Prostate gland (tissue), 2 donors: ENCODE measurements around the gene MT1B. TPM values are rescaled to one million over a fixed set of nuclear protein-coding genes. Genes with fewer than 3 reads are reported as not detected.

Experiments used
- DNase-seq: peaks from one replicate; pipeline ENCODE4 v3.0.0-alpha.2; 2019; ENCODE audit warnings: low spot score
- H3K27ac ChIP-seq, 2 donors: fragments of 200-600 bp; sonication (generic); 2 replicates each; pipeline ENCODE4 v1.5.1; 2017 to 2019
- H3K27me3 ChIP-seq: fragments of 200-600 bp; sonication (generic); replicated peaks from 2 replicates; pipeline ENCODE4 v1.5.1; 2019; ENCODE audit not compliant: insufficient read depth
- H3K36me3 ChIP-seq, 2 donors: fragments of 200-600 bp; sonication (generic); 1 replicate in 1 of 2; 2 replicates in 1 of 2; pipeline versions ENCODE4 v1.5.1 to v1.8.1; 2017 to 2019
- H3K4me1 ChIP-seq: fragments of 200-600 bp; sonication (generic); replicated peaks from 2 replicates; pipeline ENCODE4 v1.5.1; 2019
- H3K4me3 ChIP-seq, 2 donors: fragments of 200-600 bp; sonication (generic); 2 replicates each; pipeline ENCODE4 v1.5.1; 2017 to 2019
- H3K9me3 ChIP-seq: fragments of 200-600 bp; sonication (generic); 2 replicates; pipeline ENCODE4 v1.5.1; 2017
- POLR2A ChIP-seq: fragments of 450-650 bp; IDR thresholded peaks from one replicate; pipeline ENCODE4 v1.6.1; 2016; ENCODE audit warnings: antibody characterized with exemption, mild to moderate bottlenecking
- POLR2AphosphoS5 ChIP-seq: sonication (generic); formaldehyde crosslinking; IDR thresholded peaks from one replicate; pipeline ENCODE4 v1.6.1; 2017; ENCODE audit warnings: antibody characterized with exemption
- WGBS: methylation state at CpG from one replicate; pipeline ENCODE4 v1.1.5; 2018; 5-methylcytosine and 5-hydroxymethylcytosine counted together
- intact Hi-C: fragments of 100-400 bp; cut with DNase I; formaldehyde crosslinking; loops from one replicate; pipeline ENCODE4 v1.14.2; 2022
- total RNA-seq, 2 donors: library from RNA; depleted of rRNA; stranded (reverse); fragments of >200 nt; gene quantifications; one replicate each; pipeline ENCODE4 v1.1.0, GENCODE V29; 2016
- TF ChIP-seq, protein P1 (sequence below), 4 experiments: fragments of 200-600 bp in 2 of 4; fragments of 450-650 bp in 2 of 4; sonication (generic) in 2 of 4; IDR thresholded peaks; 1 replicate in 3 of 4; 2 replicates in 1 of 4; pipeline ENCODE4 v1.5.1; 2016 to 2019; ENCODE audit warnings: antibody characterized with exemption in 4 of 4, mild to moderate bottlenecking in 2 of 4, moderate library complexity in 2 of 4

The MT1B gene
- total RNA-seq, 2 donors from 2014 or later: not detected

DNA sequence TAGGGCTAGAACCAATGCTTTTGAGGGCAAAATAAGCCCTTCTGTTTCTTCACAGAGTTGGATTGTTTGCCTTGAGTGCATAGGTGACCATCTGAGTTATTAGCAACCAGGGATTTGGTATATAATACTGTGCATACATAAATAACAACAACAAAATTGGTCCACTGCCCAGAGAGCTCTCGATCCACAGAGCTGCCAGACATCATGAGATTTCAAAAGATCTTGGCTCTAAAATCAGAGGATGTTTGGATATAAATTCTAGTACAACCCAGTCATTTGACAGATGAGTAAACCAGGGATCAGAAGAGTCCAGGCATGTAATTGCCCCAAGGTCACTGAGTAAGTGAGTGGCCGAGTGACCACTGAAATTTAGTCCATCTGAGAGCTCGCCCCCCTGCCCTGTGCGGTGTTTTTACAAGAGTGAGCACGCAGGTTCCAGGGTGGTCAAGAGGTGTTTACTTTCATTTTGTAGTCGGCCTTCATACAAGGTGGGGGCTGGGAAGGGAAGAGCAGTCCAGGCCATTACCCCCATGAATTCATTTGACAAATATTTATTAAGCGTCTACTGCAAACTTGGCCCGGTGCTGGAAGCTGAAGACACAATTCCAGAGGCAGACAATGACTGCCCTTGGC, 45.1 kb upstream of the MT1B start:
- Histone ChIP-seq H3K27ac (peak overlapping the region; percentile 86 to 90), H3K9me3 (no peaks in the 10 kb centered on the region), H3K27me3 (no peaks in the 10 kb centered on the region), H3K4me3 (no peak overlapping the region), H3K4me1 (peaks cover 22% of the 10 kb centered on the region), H3K36me3 (no peaks in the 10 kb centered on the region)
- intact Hi-C loops: loop anchor here (5.0 kb wide), 1 partner anchor 76 kb away; the partner anchor contains the start of gene MT1X
- TF ChIP-seq, protein P1, sequence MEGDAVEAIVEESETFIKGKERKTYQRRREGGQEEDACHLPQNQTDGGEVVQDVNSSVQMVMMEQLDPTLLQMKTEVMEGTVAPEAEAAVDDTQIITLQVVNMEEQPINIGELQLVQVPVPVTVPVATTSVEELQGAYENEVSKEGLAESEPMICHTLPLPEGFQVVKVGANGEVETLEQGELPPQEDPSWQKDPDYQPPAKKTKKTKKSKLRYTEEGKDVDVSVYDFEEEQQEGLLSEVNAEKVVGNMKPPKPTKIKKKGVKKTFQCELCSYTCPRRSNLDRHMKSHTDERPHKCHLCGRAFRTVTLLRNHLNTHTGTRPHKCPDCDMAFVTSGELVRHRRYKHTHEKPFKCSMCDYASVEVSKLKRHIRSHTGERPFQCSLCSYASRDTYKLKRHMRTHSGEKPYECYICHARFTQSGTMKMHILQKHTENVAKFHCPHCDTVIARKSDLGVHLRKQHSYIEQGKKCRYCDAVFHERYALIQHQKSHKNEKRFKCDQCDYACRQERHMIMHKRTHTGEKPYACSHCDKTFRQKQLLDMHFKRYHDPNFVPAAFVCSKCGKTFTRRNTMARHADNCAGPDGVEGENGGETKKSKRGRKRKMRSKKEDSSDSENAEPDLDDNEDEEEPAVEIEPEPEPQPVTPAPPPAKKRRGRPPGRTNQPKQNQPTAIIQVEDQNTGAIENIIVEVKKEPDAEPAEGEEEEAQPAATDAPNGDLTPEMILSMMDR (IDR thresholded peaks at IDR 0.05): no peak
- TF ChIP-seq POLR2A: no peak
- TF ChIP-seq POLR2AphosphoS5: peak; percentile 39
- WGBS: 6% methylated on average over 8 of the region's 8 CpGs
- peak; percentile 59 for DNase-seq

DNA sequence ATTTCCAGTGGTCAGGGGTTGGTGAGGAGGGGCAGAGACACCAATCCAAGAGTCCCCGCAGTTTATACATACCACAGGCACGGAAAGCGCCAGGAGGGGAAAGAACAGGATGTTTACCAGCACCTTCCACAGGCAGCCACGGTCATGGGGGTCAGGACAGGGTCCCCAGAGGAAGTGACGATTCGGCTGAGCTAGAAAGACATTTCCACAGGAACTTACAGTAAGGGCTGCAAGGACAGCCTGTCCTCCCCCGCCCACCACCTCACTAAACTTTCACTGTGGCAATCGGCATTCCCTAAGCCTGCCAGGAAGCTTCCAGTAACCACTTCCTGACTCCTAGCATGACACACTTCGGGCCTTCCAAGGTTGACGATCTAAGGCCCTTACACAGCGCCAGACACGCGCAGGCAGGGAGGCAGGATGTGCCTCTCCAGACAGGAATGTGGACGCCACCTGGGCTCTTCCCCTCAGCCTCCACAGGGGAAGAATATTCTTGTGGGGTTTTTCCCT, 44.5 kb upstream of the MT1B start:
- H3K36me3 ChIP-seq: no peaks in the 10 kb centered on the region
- H3K4me3 ChIP-seq: no peak overlapping the region
- H3K9me3 ChIP-seq: no peaks in the 10 kb centered on the region
- DNase-seq: peak; percentile 82
- intact Hi-C loops: loop anchor here (5.0 kb wide), 1 partner anchor 75 kb away; the partner anchor contains the start of gene MT1X
- no peaks in the 10 kb centered on the region for H3K27me3 ChIP-seq
- 32% methylated on average over 14 of the region's 14 CpGs for WGBS
- peak overlapping the region; percentile 86 to 90 for H3K27ac ChIP-seq
- peak; percentile 77 for TF ChIP-seq POLR2AphosphoS5
- TF ChIP-seq, protein P1 (IDR thresholded peaks at IDR 0.05): no peak
- H3K4me1 ChIP-seq: peaks cover 22% of the 10 kb centered on the region

DNA sequence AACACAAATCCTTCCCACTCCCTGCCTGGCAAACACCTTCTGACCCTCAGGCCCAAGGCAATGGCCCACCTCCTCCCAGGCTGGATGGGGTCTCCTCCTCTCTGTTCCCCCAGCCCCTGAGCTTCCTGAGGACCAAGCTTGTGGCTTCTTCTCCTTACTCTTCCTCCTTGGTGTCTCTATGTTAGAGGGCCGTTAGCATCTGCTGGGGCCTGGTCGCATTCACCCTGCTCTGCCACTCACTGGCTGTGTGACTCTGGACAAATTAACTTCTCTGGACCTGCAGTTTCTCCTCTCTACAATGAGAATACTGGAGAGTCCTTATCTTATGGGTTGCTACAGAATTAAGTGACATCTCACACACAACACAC, 44.0 kb upstream of the MT1B start:
- no peak for DNase-seq
- Histone ChIP-seq H3K27ac (peak overlapping the region; percentile 86 to 90), H3K36me3 (no peaks in the 10 kb centered on the region), H3K4me3 (no peak overlapping the region), H3K4me1 (peaks cover 22% of the 10 kb centered on the region), H3K27me3 (no peaks in the 10 kb centered on the region), H3K9me3 (no peaks in the 10 kb centered on the region)
- intact Hi-C loops: loop anchor here (5.0 kb wide), 1 partner anchor 75 kb away; the partner anchor contains the start of gene MT1X
- TF ChIP-seq, protein P1 (IDR thresholded peaks at IDR 0.05): no peak
- no peak for TF ChIP-seq POLR2AphosphoS5
- 67% methylated on average over 2 of the region's 2 CpGs for WGBS

DNA sequence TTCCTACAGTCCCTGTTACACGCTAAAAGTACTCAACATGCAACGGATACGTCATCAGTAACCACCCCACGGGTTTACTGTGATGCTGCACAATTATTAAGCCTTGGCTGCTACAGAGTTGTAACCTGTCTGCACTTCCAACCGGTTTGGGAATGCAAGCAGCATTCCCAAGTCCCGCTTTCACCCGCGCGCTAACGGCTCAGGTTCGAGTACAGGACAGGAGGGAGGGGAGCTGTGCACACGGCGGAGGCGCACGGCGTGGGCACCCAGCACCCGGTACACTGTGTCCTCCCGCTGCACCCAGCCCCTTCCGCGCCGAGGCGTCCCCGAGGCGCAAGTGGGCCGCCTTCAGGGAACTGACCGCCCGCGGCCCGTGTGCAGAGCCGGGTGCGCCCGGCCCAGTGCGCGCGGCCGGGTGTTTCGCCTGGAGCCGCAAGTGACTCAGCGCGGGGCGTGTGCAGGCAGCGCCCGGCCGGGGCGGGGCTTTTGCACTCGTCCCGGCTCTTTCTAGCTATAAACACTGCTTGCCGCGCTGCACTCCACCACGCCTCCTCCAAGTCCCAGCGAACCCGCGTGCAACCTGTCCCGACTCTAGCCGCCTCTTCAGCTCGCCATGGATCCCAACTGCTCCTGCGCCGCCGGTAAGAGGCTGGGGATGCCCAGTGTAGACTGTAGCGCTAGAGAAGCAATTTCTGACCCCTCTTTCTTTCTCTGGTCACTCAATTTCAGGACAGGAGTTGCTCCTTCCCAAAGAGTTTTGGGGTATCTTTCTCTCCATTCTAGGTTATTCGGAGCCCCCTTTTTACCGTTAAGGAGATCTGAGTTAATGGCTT, 43.4 kb upstream of the MT1B start, which contains the start of gene MT2A:
Gene MT2A (plus strand): TSS at position 542 of the 833 bp plus-strand sequence. CDS start 72 bp downstream, at position 614.
- peak within 1 kb of the TSS; percentile 86 to 90 for H3K27ac ChIP-seq
- H3K4me1 ChIP-seq: peaks cover 22% of the 10 kb centered on the region
- no peaks in the 10 kb centered on the region for H3K9me3 ChIP-seq
- no peaks in the 10 kb centered on the region for H3K27me3 ChIP-seq
- H3K4me3 ChIP-seq: peak within 1 kb of the TSS; percentile 33 to 57
- WGBS: 9% methylated on average over 44 of the region's 62 CpGs
- intact Hi-C loops: loop anchor here (5.0 kb wide), 1 partner anchor 74 kb away; the partner anchor contains the start of gene MT1X
- peak; percentile 95 for DNase-seq
- TF ChIP-seq POLR2A (peak; percentile 77), POLR2AphosphoS5 (peak; percentile 78)
- TF ChIP-seq, protein P1 (IDR thresholded peaks at IDR 0.05): no peak
- no peaks in the 10 kb centered on the region for H3K36me3 ChIP-seq
